GM19240 (cell line): ENCODE measurements around the gene NACC2.

Experiments used
- DNase-seq: peaks from one replicate; pipeline ENCODE4 v3.0.0; 2011; ENCODE audit warnings: low spot score; ENCODE audit not compliant: insufficient read length

The NACC2 gene

DNA sequence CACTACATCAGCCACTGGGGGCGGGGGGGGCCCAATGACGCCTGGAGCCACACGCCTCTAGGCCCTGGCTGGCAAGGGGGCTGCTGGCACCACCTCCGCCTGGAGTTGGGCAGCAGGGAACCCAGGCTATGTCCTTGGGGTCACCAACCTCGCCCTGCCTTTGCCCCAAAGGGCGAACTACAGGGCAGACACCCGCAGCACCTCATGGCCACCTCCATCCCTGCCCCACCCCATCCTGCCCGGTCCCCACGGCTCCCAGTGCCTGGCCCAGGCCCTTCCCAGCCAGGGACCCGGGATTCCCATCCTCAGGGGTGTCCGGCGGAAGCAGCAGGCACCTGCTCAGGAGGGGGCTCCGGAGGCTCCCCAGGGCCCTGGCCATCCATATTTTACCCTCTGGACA, 37.0 kb downstream of the NACC2 start:
- no peak for DNase-seq

DNA sequence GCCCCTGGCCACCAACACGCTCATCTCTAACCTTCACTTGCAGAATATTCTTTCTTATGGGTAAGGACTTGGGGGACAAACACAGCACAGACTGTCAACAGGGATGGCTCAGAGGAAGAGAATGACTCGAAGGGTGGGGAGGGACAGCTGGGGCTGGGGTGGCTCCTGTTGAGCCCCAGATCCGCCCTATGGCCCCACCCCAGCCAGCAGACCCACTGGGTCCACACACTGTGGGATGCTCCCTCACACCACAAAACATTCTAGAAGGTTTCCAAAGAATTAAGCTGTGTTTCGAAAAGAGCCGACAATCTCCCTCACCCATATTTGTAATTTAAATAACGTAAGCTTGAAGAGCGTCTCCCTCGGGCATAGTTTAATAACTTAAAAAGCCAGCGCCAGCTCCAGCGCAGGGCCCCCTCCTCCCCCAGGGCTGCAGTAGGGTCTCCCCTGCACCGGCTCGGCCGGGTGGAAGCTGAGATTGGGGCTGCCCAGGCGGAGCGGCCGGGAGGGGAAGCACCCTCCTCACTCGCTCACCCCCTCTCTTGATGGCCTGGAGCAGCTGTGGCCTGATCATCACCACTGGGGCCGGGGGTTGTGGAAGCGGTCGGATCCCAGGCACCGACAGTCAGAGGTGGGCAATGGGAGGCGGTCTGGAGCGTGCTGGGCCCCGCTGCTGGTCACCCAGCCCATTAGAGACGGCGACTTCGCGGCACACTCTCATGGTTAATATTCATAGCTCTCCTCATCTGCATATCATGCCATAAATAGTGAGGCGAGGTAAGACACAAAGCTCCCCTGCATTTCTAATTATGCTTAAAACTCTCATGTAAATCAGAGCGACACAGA, 37.6 kb downstream of the NACC2 start:
- no peak for DNase-seq

GRCh38 chr9:136056546-136057235, 38.4 kb downstream of the NACC2 start:
- no peak for DNase-seq

DNA sequence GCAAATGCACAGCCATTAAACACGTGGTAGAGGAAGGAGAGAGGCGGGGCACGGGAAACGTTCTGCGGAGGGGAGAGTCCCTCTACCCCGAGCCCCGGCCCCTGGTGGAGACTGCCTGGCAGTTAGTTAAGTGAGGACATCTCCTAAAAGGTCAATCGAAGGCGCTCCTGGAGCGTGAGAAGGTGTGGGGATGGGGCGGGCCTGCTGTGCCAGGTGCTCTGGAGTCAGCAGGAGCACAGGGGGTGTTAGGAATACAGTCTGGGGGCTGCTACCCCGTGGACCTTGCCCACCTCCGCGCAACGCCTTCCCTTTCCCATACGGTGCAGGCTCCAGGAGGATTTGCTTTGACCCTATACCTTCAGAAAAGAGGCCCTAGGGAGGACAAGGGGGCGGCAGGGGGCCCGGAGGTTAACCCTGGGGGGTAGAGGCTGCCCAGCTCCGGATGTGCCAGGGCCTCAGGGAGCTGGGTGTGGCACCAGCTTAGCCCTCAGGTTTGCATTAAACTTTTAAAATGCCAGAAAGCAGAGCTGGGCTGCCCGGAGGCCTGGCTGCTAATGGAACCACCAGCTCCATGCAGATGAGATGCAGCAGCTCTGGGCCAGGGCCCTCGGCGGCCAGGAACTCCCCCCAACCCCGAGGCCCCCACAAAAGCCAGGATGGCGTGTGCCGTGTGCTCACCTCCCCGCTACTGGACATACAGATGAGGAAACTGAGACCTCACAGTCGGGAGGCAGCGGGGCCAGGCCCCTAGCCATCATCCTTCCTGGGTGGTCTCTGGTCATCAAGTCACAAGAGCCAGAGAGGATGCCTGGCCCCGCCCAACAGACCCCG, 39.2 kb downstream of the NACC2 start:
- DNase-seq = no peak

DNA sequence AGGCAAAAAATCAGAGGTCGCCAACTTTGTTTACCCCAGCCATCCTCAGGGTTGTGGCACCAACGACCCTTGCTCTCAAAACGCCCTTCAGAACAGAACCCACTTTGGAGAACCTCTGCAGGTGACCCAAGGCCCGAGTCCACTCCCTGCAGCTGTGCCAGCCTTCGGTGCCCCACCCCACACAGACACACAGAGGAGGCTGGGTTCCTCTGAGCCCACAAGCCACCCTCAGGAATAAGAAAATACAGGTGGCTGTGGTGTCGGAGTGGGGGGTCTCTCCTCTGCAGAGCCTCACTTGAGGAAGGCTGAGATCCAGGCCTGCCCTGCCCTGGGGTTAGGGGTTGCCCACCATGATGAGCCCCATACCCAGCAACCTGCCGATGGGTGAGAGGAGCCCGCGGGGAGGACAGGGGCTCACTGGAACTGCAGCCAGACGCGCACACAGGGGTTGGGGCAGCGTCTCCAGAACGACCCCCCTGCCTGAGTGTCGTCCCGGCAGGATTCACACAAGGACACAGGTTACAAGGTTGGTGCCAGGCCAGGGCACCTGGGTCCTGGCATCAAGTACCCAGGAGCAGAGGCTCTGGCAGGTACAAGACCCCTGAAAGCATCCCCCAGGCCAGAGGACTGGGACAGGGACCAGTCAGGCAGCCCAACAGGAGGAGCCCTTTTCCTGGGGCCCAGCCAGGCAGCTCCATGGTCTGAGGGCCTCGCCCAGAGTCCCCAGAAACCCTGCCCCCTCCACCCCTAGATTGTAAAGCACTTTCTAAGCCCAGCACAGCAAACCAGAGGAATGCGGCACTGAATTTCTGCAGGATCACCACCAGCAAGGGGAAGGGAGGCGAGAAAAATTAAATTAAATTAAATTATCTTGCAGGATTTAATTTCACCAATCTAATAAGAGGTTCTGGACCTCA, 40.0 kb downstream of the NACC2 start:
- no peak for DNase-seq

DNA sequence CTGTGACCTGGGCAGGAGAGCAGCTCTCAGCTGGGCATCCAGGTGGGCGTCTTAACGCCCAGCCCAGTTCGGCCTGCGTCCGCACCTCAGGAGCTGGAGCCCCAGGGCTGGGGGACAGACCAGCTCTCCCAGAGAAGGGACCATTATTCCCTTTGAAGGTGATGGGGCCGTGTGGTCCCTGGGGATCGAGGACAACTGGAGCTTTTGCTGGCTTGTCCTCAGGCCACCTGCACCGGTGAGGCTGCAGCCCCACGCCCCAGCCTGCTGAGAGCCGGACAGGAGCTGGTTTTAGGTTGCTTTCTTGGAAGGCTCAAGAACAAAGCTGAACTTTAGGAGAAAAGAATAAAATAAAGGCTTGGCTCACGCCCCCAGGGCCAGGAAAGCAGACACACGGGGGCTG, 40.9 kb downstream of the NACC2 start:
- no peak for DNase-seq

DNA sequence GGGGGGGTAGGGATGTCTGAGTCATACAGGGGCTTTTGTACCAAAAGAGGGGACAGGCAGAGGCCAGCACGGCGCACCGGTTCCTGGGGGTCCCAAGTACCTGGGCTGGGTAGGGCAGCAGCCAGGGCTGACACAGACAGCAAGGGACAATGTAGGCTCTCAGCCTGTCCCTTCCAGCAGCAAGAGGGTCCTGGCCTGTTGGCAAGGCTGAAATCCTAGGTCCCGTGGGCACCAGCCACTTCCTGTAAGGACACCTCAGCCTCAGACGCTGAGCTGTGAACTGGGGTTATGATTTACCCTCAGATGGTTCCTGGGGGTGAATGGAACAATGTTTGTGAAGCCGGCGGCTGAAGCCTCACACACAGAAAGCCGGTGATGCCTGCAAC, 41.3 kb downstream of the NACC2 start:
- no peak for DNase-seq

GRCh38 chr9:136052991-136053756, 41.9 kb downstream of the NACC2 start:
- DNase-seq = no peak

GRCh38 chr9:136052472-136052880, 42.6 kb downstream of the NACC2 start:
- no peak for DNase-seq

DNA sequence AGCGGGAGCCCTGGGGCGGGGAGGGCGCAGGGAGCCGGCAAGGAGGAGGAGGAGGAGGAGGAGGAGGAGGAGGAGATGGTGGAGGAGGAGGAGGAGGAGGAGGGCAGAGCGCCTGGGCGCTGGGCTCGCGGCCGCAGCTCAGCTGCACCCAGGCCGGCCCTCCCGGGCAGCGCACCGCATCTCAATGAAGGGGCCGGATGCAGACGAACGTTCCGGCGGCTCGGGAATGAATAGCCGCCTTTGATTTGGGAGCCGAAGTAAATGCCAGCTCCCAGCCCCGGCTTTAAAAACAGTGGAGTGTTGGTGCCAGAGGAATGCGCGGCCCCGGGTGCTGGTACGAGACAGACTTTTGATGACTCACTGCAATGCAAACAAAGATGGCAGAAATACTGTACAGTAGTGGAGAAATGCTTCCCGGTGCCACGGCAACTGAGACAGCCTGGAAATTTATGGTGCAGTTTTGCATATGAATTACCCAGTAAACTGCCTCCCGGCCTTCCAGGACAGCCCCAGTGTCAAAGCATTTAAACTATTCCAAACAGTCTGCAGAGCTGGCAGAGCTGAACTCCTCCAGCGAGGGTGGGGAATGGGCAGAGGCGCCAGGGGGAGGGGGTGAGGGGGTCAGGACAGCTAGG, 43.1 kb downstream of the NACC2 start:
- no peak for DNase-seq

- no peak for DNase-seq
Observed at GRCh38 chr9:136051453-136051836, 43.6 kb downstream of the NACC2 start.

GRCh38 chr9:136050701-136051452, 44.2 kb downstream of the NACC2 start:
- DNase-seq = no peak

- DNase-seq = no peak
Observed at GRCh38 chr9:136050266-136050700, 44.8 kb downstream of the NACC2 start.

GRCh38 chr9:136049491-136050265, 45.4 kb downstream of the NACC2 start:
- no peak for DNase-seq

DNA sequence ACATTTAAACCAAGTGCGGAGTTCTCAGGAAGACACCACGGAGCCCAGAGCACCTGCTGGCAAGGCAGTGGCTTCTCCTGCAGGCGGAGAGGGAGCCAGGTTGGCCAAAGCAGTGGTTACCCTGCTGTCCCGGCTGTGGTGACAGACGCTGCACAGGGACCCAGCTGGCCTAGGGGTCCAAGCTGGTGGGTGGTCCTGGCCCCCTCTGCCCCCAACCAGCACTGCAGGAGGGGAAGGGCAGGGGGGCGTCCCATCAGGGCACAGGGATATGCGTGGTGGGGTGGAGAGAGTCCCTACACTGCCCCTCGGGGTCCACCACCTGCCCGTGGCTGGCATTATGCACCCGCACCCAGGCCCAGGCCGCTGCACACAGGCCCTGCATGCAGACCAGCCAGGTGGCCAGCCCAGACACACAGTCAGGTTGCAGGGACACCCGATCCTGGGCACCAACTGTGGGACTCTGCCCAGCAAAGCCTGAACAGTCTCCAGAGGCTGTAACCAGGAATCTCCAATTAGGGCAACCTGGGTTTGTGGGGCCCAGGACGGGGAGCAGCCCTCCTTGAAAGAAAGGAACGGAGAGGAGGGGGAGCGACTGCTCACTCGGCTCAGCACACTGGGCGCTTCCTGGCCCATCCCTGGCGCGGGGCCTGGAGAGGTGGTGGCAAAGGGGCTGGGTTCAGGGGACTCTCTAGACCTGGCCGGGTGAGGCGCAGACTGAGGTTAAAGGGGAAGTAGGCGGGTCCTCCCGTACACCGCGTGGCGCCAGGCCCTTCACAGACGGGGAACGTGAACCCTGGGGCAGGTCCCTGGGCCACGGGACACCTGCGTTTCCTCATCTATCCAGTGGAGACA, 46.3 kb downstream of the NACC2 start:
- no peak for DNase-seq

- no peak for DNase-seq
Observed at GRCh38 chr9:136047775-136048559, 47.1 kb downstream of the NACC2 start.
